Midbrain (tissue), 1 donor: ENCODE results near the gene GBE1.
A peak's percentile ranks its signal among the peaks of the same experiment; 100 is the strongest.

Source experiments
- DNase-seq: peaks from one replicate; lab custom pipeline; 2025; lab: John Stamatoyannopoulos, UW

Gene GBE1

GRCh38 chr3:81621277-81621676 is 140.2 kb downstream of the GBE1 start:
- no peak for DNase-seq

- no peak for DNase-seq
These were observed 140.6 kb downstream of the GBE1 start for GRCh38 chr3:81620849-81621248.

GRCh38 chr3:81612768-81613167 is 148.7 kb downstream of the GBE1 start:
- DNase-seq, result no peak

GRCh38 chr3:81602781-81603180 is 158.7 kb downstream of the GBE1 start:
- DNase-seq, result no peak

- no peak for DNase-seq
These were observed 159.6 kb downstream of the GBE1 start for GRCh38 chr3:81601707-81602305.

GRCh38 chr3:81592101-81592500 is 169.3 kb downstream of the GBE1 start:
- no peak for DNase-seq

- no peak for DNase-seq
These were observed 175.5 kb downstream of the GBE1 start for GRCh38 chr3:81585937-81586336.

GRCh38 chr3:81585056-81585455 is 176.4 kb downstream of the GBE1 start:
- DNase-seq, result no peak

- peak; percentile 7 for DNase-seq
These were observed 179.4 kb downstream of the GBE1 start for GRCh38 chr3:81581966-81582599.

GRCh38 chr3:81580355-81580754 is 181.1 kb downstream of the GBE1 start:
- peak; percentile 14 for DNase-seq

- no peak for DNase-seq
These were observed 181.7 kb downstream of the GBE1 start for GRCh38 chr3:81579744-81580143.

- DNase-seq, result no peak
These were observed 189.2 kb downstream of the GBE1 start for GRCh38 chr3:81572201-81572756.

- DNase-seq, result no peak
These were observed 193.1 kb downstream of the GBE1 start for GRCh38 chr3:81568378-81568777.

- no peak for DNase-seq
These were observed 196.4 kb downstream of the GBE1 start for GRCh38 chr3:81565041-81565440.

GRCh38 chr3:81558106-81558505 is 203.3 kb downstream of the GBE1 start:
- no peak for DNase-seq

- no peak for DNase-seq
These were observed 206.6 kb downstream of the GBE1 start for GRCh38 chr3:81554801-81555200.

GRCh38 chr3:81554388-81554787 is 207.1 kb downstream of the GBE1 start:
- no peak for DNase-seq

GRCh38 chr3:81550415-81550814 is 211.0 kb downstream of the GBE1 start:
- no peak for DNase-seq

GRCh38 chr3:81549831-81550230 is 211.6 kb downstream of the GBE1 start:
- no peak for DNase-seq

GRCh38 chr3:81549388-81549787 is 212.1 kb downstream of the GBE1 start:
- no peak for DNase-seq

GRCh38 chr3:81545572-81545971 is 215.9 kb downstream of the GBE1 start:
- no peak for DNase-seq

- DNase-seq, result no peak
These were observed 217.1 kb downstream of the GBE1 start for GRCh38 chr3:81544385-81544784.

- no peak for DNase-seq
These were observed 220.7 kb downstream of the GBE1 start for GRCh38 chr3:81540787-81541186.

- no peak for DNase-seq
These were observed 229.6 kb downstream of the GBE1 start for GRCh38 chr3:81531846-81532245.
